Neural progenitor cell (in vitro differentiated cells): ENCODE data around the gene UBE2V1.

ENCODE experiments used
- EZH2 ChIP-seq: fragments of 200-600 bp; sonication (generic); IDR thresholded peaks from 2 replicates; pipeline ENCODE4 v1.6.1; 2017; ENCODE audit warnings: antibody characterized with exemption, mild to moderate bottlenecking, moderate library complexity
- EZH2phosphoT487 ChIP-seq: fragments of 200-600 bp; sonication (generic); IDR thresholded peaks from 2 replicates; pipeline ENCODE4 v1.6.1; 2017; ENCODE audit warnings: antibody characterized with exemption
- TF ChIP-seq, protein P1 (sequence below): fragments of 200-600 bp; sonication (generic); IDR thresholded peaks from 2 replicates; pipeline ENCODE4 v1.5.1; 2017; ENCODE audit warnings: antibody characterized with exemption, mild to moderate bottlenecking

- TF ChIP-seq, protein P1, sequence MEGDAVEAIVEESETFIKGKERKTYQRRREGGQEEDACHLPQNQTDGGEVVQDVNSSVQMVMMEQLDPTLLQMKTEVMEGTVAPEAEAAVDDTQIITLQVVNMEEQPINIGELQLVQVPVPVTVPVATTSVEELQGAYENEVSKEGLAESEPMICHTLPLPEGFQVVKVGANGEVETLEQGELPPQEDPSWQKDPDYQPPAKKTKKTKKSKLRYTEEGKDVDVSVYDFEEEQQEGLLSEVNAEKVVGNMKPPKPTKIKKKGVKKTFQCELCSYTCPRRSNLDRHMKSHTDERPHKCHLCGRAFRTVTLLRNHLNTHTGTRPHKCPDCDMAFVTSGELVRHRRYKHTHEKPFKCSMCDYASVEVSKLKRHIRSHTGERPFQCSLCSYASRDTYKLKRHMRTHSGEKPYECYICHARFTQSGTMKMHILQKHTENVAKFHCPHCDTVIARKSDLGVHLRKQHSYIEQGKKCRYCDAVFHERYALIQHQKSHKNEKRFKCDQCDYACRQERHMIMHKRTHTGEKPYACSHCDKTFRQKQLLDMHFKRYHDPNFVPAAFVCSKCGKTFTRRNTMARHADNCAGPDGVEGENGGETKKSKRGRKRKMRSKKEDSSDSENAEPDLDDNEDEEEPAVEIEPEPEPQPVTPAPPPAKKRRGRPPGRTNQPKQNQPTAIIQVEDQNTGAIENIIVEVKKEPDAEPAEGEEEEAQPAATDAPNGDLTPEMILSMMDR: no peak
- no peak for TF ChIP-seq EZH2
- TF ChIP-seq EZH2phosphoT487: no peak
Observed at GRCh38 chr20:50052550-50053361, 60.2 kb downstream of the UBE2V1 start.
